Measurements from ENCODE around the gene KLHL22.

Gene KLHL22

GRCh38 chr22:20533095-20533878 lies 37.7 kb upstream of the KLHL22 start:
- peak overlapping the region; percentile 40 for H3K27ac ChIP-seq (ENCODE audit: insufficient read depth, low read depth, low read length, poor library complexity, severe bottlenecking)
- H3K36me3 ChIP-seq (ENCODE audit: control insufficient read depth, insufficient read depth, low read length), result peaks cover 10% of the 10 kb centered on the region
- no peak overlapping the region for H3K4me3 ChIP-seq (ENCODE audit: insufficient read depth, low read depth, low read length)
- H3K9me3 ChIP-seq (ENCODE audit: control insufficient read depth, low read length), result no peaks in the 10 kb centered on the region
- peaks cover 34% of the 10 kb centered on the region for H3K4me1 ChIP-seq (ENCODE audit: control insufficient read depth, insufficient read depth, low read length)
- no peaks in the 10 kb centered on the region for H3K27me3 ChIP-seq (ENCODE audit: control insufficient read depth, insufficient read depth, low read length, poor library complexity, severe bottlenecking)
- WGBS, 2 experiments, result 90 to 92% methylated on average over 11 of the region's 11 CpGs

DNA sequence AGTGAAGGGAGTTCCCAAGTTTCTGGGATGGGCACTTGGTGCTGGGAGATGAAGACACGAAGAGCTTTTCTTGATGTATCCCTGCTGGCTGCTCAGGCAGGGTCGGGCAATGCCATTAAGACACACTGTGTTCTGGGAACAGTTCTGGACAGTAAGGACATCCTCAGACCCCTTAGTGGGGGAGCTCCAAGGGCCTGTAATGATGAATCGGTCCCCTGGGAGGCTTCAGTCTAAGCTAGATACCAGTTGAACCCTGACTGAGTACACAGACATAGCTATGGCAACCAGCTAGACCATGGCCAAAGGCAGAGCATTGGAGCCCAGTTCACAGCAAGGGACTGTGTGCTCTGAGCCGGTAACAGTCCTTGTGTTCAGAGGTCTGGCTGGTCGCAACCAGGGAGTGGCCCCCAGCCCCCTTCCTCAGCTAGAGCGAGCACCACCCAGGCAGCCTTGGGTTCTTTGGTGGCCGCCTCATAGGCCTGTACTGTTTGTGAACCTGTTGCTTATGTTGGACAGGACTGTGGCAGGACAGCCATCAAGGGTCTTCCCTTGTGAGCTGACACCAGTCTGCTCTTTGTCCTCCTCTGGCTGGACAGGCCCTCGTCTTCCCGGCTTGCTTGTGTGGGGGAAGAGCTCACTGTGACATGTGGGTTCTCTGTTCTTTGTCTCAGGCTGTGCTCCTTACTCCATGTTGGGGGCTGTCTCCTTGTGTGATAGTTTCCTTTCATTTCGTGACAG lies 36.8 kb upstream of the KLHL22 start:
- H3K36me3 ChIP-seq (ENCODE audit: control insufficient read depth, insufficient read depth, low read length), result peaks cover 11% of the 10 kb centered on the region
- H3K27ac ChIP-seq (ENCODE audit: insufficient read depth, low read depth, low read length, poor library complexity, severe bottlenecking), result peak overlapping the region; percentile 40
- WGBS, 2 experiments, result 73 to 81% methylated on average over 10 of the region's 10 CpGs
- no peak overlapping the region for H3K4me3 ChIP-seq (ENCODE audit: insufficient read depth, low read depth, low read length)
- peaks cover 2% of the 10 kb centered on the region for H3K9me3 ChIP-seq (ENCODE audit: control insufficient read depth, low read length)
- peaks cover 34% of the 10 kb centered on the region for H3K4me1 ChIP-seq (ENCODE audit: control insufficient read depth, insufficient read depth, low read length)
- H3K27me3 ChIP-seq (ENCODE audit: control insufficient read depth, insufficient read depth, low read length, poor library complexity, severe bottlenecking), result no peaks in the 10 kb centered on the region

DNA sequence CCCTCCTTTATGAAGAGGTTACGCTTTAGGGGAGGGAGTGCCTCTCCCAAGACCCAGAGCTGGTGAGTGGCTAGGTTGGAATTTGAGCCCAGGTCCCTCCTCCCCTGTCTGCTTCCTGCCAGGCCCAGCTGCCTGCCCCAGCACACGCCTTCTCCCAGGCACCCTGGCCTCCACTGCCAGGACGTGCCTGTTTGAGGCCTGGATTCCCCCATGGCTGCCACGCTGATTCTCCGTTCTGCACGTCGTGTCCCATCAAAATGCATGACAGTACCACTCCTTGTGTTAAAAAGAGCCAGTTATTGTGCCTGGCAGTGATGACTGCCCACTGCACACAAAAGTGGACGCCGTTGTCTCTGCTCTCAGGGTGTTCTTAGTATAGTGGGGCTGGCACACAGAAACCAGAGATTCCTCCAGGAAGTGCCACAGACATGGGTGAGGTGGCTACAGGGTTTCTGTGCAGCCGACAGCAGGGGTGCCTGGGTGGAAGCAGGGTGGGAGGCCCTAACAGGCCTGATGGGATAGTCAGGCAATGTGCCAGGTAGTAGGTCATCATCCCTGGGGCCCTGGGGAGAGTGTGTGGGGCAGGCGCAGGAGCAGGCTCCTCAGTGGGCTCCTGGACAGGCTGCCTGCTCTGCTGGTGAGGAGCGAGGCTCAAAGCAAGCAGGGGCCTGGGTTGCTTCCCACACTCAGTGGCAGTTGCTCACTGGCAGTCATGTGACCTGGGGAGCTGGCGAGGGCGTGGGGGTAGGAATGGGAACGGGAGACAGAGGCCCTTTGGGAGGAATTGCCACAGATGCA lies 36.0 kb upstream of the KLHL22 start:
- Histone ChIP-seq H3K4me3 (ENCODE audit: insufficient read depth, low read depth, low read length) (no peak overlapping the region), H3K4me1 (ENCODE audit: control insufficient read depth, insufficient read depth, low read length) (peaks cover 34% of the 10 kb centered on the region), H3K27me3 (ENCODE audit: control insufficient read depth, insufficient read depth, low read length, poor library complexity, severe bottlenecking) (no peaks in the 10 kb centered on the region), H3K27ac (ENCODE audit: insufficient read depth, low read depth, low read length, poor library complexity, severe bottlenecking) (peak overlapping the region; percentile 18), H3K9me3 (ENCODE audit: control insufficient read depth, low read length) (peaks cover 2% of the 10 kb centered on the region), H3K36me3 (ENCODE audit: control insufficient read depth, insufficient read depth, low read length) (peaks cover 11% of the 10 kb centered on the region)
- WGBS, 2 experiments, result 80% methylated on average over 15 of the region's 15 CpGs

DNA sequence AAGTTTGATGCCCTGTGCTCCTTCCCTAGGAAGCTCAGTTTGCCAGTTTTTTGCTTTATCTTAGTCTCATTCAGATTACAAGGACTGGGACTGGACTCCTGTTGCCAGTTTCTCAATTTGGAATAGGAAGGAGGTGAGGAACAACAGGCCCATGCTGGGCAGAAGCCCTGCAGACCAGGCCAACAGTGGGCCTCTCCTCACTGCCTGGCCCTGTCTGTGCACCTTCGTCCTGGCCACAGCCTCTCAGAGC lies 35.5 kb upstream of the KLHL22 start:
- peak overlapping the region; percentile 18 for H3K27ac ChIP-seq (ENCODE audit: insufficient read depth, low read depth, low read length, poor library complexity, severe bottlenecking)
- peaks cover 2% of the 10 kb centered on the region for H3K9me3 ChIP-seq (ENCODE audit: control insufficient read depth, low read length)
- no peak overlapping the region for H3K4me3 ChIP-seq (ENCODE audit: insufficient read depth, low read depth, low read length)
- H3K4me1 ChIP-seq (ENCODE audit: control insufficient read depth, insufficient read depth, low read length), result peaks cover 34% of the 10 kb centered on the region
- peaks cover 11% of the 10 kb centered on the region for H3K36me3 ChIP-seq (ENCODE audit: control insufficient read depth, insufficient read depth, low read length)
- no peaks in the 10 kb centered on the region for H3K27me3 ChIP-seq (ENCODE audit: control insufficient read depth, insufficient read depth, low read length, poor library complexity, severe bottlenecking)
- 9 to 19% methylated on average over 1 of the region's 1 CpG for WGBS, 2 experiments

DNA sequence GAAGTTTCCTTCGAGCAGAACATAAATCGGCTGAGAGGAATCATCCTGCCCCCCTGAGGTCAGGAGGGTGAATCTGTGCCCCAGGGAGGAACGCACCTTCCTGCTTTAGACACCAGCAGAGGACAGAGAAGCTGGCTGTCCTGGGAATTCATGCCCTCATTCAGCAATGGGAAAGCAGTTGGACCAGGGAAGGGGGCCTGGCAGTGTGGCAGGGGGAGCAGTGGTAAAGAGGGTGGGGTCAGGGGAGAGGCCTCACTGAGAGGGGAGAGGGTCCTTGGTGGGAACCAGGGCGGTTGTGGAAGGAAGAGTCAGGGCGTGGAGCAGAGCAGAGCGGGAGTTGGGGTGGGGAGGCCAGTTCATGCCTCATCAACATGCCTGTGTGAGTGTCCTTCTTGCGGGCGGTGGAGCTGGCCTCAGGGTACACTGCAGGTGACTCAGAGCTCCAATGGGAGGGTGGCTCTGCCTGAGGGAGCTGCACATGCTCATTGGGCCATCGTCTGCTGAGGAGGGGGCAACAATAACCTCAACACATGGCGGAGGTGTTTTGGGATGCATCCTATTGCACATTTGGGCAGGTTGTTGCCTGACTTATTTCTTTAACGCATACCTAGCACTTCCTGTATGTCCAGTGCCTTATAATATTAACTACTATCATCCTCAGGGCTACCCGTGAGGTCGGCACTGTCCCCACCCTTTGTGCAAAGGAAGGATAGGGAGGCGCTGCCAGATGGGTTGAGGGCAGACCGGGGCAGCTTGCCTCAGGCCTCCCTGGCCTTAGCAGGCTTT lies 35.0 kb upstream of the KLHL22 start:
- 86 to 87% methylated on average over 15 of the region's 15 CpGs for WGBS, 2 experiments
- H3K9me3 ChIP-seq (ENCODE audit: control insufficient read depth, low read length), result peaks cover 2% of the 10 kb centered on the region
- no peaks in the 10 kb centered on the region for H3K27me3 ChIP-seq (ENCODE audit: control insufficient read depth, insufficient read depth, low read length, poor library complexity, severe bottlenecking)
- peaks cover 11% of the 10 kb centered on the region for H3K36me3 ChIP-seq (ENCODE audit: control insufficient read depth, insufficient read depth, low read length)
- H3K4me3 ChIP-seq (ENCODE audit: insufficient read depth, low read depth, low read length), result no peak overlapping the region
- peak overlapping the region; percentile 18 for H3K27ac ChIP-seq (ENCODE audit: insufficient read depth, low read depth, low read length, poor library complexity, severe bottlenecking)
- H3K4me1 ChIP-seq (ENCODE audit: control insufficient read depth, insufficient read depth, low read length), result peaks cover 34% of the 10 kb centered on the region

- no peaks in the 10 kb centered on the region for H3K27me3 ChIP-seq (ENCODE audit: control insufficient read depth, insufficient read depth, low read length, poor library complexity, severe bottlenecking)
- peaks cover 2% of the 10 kb centered on the region for H3K9me3 ChIP-seq (ENCODE audit: control insufficient read depth, low read length)
- H3K4me1 ChIP-seq (ENCODE audit: control insufficient read depth, insufficient read depth, low read length), result peaks cover 30% of the 10 kb centered on the region
- WGBS, 2 experiments, result 94 to 96% methylated on average over 7 of the region's 7 CpGs
- no peak overlapping the region for H3K27ac ChIP-seq (ENCODE audit: insufficient read depth, low read depth, low read length, poor library complexity, severe bottlenecking)
- H3K36me3 ChIP-seq (ENCODE audit: control insufficient read depth, insufficient read depth, low read length), result peaks cover 11% of the 10 kb centered on the region
- no peak overlapping the region for H3K4me3 ChIP-seq (ENCODE audit: insufficient read depth, low read depth, low read length)
Measured at GRCh38 chr22:20528405-20528978, 32.9 kb upstream of the KLHL22 start.

GRCh38 chr22:20526628-20527355 lies 31.2 kb upstream of the KLHL22 start:
- Histone ChIP-seq H3K9me3 (ENCODE audit: control insufficient read depth, low read length) (peaks cover 2% of the 10 kb centered on the region), H3K27ac (ENCODE audit: insufficient read depth, low read depth, low read length, poor library complexity, severe bottlenecking) (no peak overlapping the region), H3K4me1 (ENCODE audit: control insufficient read depth, insufficient read depth, low read length) (peaks cover 13% of the 10 kb centered on the region), H3K36me3 (ENCODE audit: control insufficient read depth, insufficient read depth, low read length) (peaks cover 11% of the 10 kb centered on the region), H3K27me3 (ENCODE audit: control insufficient read depth, insufficient read depth, low read length, poor library complexity, severe bottlenecking) (no peaks in the 10 kb centered on the region), H3K4me3 (ENCODE audit: insufficient read depth, low read depth, low read length) (no peak overlapping the region)
- WGBS, 2 experiments, result 84 to 87% methylated on average over 6 of the region's 6 CpGs

- Histone ChIP-seq H3K4me1 (ENCODE audit: control insufficient read depth, insufficient read depth, low read length) (peaks cover 10% of the 10 kb centered on the region), H3K27me3 (ENCODE audit: control insufficient read depth, insufficient read depth, low read length, poor library complexity, severe bottlenecking) (no peaks in the 10 kb centered on the region), H3K4me3 (ENCODE audit: insufficient read depth, low read depth, low read length) (no peak overlapping the region), H3K36me3 (ENCODE audit: control insufficient read depth, insufficient read depth, low read length) (peaks cover 11% of the 10 kb centered on the region), H3K27ac (ENCODE audit: insufficient read depth, low read depth, low read length, poor library complexity, severe bottlenecking) (no peak overlapping the region), H3K9me3 (ENCODE audit: control insufficient read depth, low read length) (peaks cover 2% of the 10 kb centered on the region)
- 94 to 98% methylated on average over 4 of the region's 4 CpGs for WGBS, 2 experiments
Measured at GRCh38 chr22:20526305-20526627, 30.7 kb upstream of the KLHL22 start.

GRCh38 chr22:20525048-20525447 lies 29.5 kb upstream of the KLHL22 start:
- Histone ChIP-seq H3K4me3 (ENCODE audit: insufficient read depth, low read depth, low read length) (no peak overlapping the region), H3K4me1 (ENCODE audit: control insufficient read depth, insufficient read depth, low read length) (peaks cover 1% of the 10 kb centered on the region), H3K27me3 (ENCODE audit: control insufficient read depth, insufficient read depth, low read length, poor library complexity, severe bottlenecking) (no peaks in the 10 kb centered on the region), H3K36me3 (ENCODE audit: control insufficient read depth, insufficient read depth, low read length) (peaks cover 11% of the 10 kb centered on the region), H3K9me3 (ENCODE audit: control insufficient read depth, low read length) (peaks cover 2% of the 10 kb centered on the region), H3K27ac (ENCODE audit: insufficient read depth, low read depth, low read length, poor library complexity, severe bottlenecking) (no peak overlapping the region)
- 94 to 98% methylated on average over 7 of the region's 7 CpGs for WGBS, 2 experiments

All from ectodermal cell (in vitro differentiated cells).